Measurements from ENCODE around the gene CLEC16A. TPM values are rescaled to one million over a fixed set of nuclear protein-coding genes. Genes with fewer than 3 reads are reported as not detected.

The CLEC16A gene
- total and polyA plus RNA-seq, 9 of the 15 experiments (the other 6 are each of a cell fraction or from before 2014, with no cell fraction given): 1.00 to 22.3 (median 10.0) TPM

- TF ChIP-seq CTCFL (IDR thresholded peaks at IDR 0.05; ENCODE audit: borderline replicate concordance, insufficient read depth, low read depth, low read length, poor library complexity, severe bottlenecking): no peak
Measured at GRCh38 chr16:11088074-11088730, 143.8 kb downstream of the CLEC16A start (continued).

GRCh38 chr16:11088831-11089230 lies 144.5 kb downstream of the CLEC16A start:
- ChIA-PET POLR2A (no interaction called here), CTCF (ENCODE audit: low intra/inter-chr PET ratio) (no interaction called here)
- no TSS peak for BruUV-seq (replicated peaks)
- H3K4me3 ChIP-seq: no peak overlapping the region
- H3K79me2 ChIP-seq (ENCODE audit: control insufficient read depth, insufficient read depth, low read length): no peaks in the 10 kb centered on the region
- FAIRE-seq (no peak), ATAC-seq (no peak), DNase-seq (ENCODE audit: extremely low read depth in 1 of 4, low spot score in 3 of 4) (no peak)
- peaks cover 37 to 39% of the 10 kb centered on the region in 2 experiments for H3K4me1 ChIP-seq (replicated peaks in 1 of 2; ENCODE audit: control insufficient read depth in 2 of 2, insufficient read depth in 2 of 2, low read length in 2 of 2)
- in situ Hi-C loops (cut with MboI): no loop called here
- H3K4me2 ChIP-seq (ENCODE audit: insufficient read depth, low read length): no peak overlapping the region
- no peak overlapping the region for H3K27ac ChIP-seq (ENCODE audit: extremely low read depth, low read depth, low read length)
- H4K20me1 ChIP-seq (replicated peaks; ENCODE audit: control insufficient read depth, insufficient read depth, low read length): peaks cover 10% of the 10 kb centered on the region; the same call in 1 of the 2 replicates
- no peak overlapping the region for H2AFZ ChIP-seq (ENCODE audit: low read depth, low read length)
- H3K9me1 ChIP-seq (ENCODE audit: control insufficient read depth, insufficient read depth, low read length): no peaks in the 10 kb centered on the region
- WGBS (ENCODE audit: insufficient coverage, low coverage, missing lambda C conversion rate): 84% methylated on average over 6 of the region's 6 CpGs
- no peak overlapping the region for H3K9ac ChIP-seq (ENCODE audit: insufficient read depth in 1 of 2, low read depth in 2 of 2, low read length in 2 of 2)
- peaks cover 9% of the 10 kb centered on the region; the same call in 2 of the 3 replicates for H3K36me3 ChIP-seq (ENCODE audit: control insufficient read depth, insufficient read depth, low read length)
- H3K9me3 ChIP-seq (replicated peaks; ENCODE audit: control insufficient read depth, insufficient read depth, low read depth, low read length): no peaks in the 10 kb centered on the region
- intact Hi-C loops (cut with micrococcal nuclease): no loop called here
- no peaks in the 10 kb centered on the region for H3K27me3 ChIP-seq (ENCODE audit: control insufficient read depth in 2 of 2, insufficient read depth in 2 of 2, low read length in 2 of 2)
- no peak for TF ChIP-seq FOXP4 (CRISPR knock-in tag; IDR thresholded peaks at IDR 0.05; ENCODE audit: borderline replicate concordance)
- no peak for TF ChIP-seq FOSL1 (tag; conservative IDR thresholded peaks at IDR 0.05)
- TF ChIP-seq RCOR1 (IDR thresholded peaks at IDR 0.05; ENCODE audit: borderline replicate concordance in 1 of 2, low read depth in 2 of 2, low read length in 2 of 2): no peak
- TF ChIP-seq HSF4 (CRISPR knock-in tag; IDR thresholded peaks at IDR 0.05; ENCODE audit: borderline replicate concordance): no peak
- TF ChIP-seq SRSF1 (IDR thresholded peaks at IDR 0.05; ENCODE audit: low read depth, low read length): no peak
- no peak for TF ChIP-seq SETDB1 (IDR thresholded peaks at IDR 0.05; ENCODE audit: low read length)
- no peak for TF ChIP-seq RBFOX2 (IDR thresholded peaks at IDR 0.05; ENCODE audit: low read depth, low read length)
- TF ChIP-seq ZNF707 (CRISPR knock-in tag; conservative IDR thresholded peaks at IDR 0.05): no peak
- TF ChIP-seq ZSCAN29 (IDR thresholded peaks at IDR 0.05): no peak
- no peak for TF ChIP-seq CEBPZ (IDR thresholded peaks at IDR 0.05; ENCODE audit: borderline replicate concordance, low read depth, low read length)
- TF ChIP-seq LEF1 (IDR thresholded peaks at IDR 0.05): no peak
- TF ChIP-seq MCM3 (IDR thresholded peaks at IDR 0.05): no peak
- no peak for TF ChIP-seq PTBP1 (IDR thresholded peaks at IDR 0.05; ENCODE audit: low read depth, low read length)

Data from K562 (cell line).